Amniotic stem cell (primary cell): ENCODE results near the gene RCBTB2.

Source experiments
- DNase-seq: peaks from one replicate; lab custom pipeline; 2025; lab: John Stamatoyannopoulos, UW

RCBTB2 gene

DNA sequence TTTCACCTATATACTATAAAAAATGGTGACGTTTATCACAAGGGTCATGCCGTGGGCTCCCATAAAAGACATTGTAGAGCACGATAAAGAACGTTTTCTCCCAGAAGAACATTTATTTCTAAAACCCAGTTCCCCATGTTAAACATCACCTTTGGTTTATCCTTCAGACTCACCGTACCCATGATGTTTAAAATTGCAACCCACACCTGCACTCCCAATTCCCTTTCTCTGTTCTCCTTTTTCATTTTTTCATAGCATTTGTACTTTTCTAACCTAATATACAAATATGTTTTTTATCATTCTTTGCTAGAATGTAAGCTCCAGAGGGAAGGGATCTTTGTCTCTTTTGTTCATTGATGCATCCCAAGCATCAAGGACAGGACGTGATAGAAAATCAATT lies 2.0 kb downstream of the RCBTB2 start:
- DNase-seq, result no peak

DNA sequence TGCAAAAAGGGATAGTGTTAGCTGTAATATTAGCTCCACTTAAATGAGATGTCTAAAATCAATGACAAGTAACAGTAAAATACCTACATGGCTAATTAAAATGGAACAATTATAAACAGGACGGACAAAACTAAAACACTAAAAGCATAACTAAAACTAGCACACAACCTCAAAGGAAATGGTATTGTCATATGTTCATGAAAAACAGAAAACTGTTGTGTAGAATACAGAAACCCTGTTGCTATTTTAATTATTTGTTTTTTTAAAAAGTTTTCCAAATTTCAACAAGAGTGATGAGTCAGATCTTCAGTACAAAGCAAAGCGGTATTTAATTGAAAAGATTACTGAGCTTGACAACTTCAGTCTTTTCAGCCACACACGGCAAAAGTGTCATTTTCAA lies 4.2 kb downstream of the RCBTB2 start:
- DNase-seq, result no peak

DNA sequence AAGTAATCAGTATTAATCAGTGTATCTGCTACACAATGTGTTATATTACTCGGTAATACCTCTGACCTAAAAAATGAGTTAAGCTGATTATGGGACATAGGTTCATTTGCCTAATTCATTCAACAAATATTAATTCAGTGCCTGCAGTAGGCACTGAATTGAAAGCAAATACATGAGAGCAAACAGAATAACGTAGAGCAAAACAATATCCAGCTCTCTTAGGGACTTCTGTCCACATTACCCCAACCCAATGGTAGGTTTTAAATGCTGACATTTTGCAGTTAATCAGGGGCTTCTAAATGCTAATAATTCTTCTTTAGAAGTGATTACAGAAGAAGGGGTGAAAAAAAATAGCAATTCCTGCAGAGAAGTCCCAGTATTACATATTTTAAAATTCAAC lies 4.9 kb downstream of the RCBTB2 start:
- no peak for DNase-seq

DNA sequence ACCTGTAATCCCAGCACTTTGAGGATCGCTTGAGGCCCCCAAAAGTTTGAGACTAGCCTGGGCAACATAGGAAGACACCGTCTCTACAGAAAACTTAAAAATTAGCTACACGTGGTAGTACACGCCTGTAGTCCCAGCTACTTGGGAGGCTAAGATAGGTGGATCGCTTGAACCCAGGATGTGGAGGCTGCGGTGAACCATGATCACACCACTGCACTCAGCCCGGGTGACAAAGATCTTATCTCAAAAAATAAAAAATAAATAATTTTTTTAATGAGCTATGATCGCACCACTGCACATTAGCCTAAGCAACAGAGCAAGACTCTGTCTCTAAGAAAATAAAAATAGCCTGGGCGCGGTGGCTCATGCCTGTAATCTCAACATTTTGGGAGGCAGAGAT lies 6.6 kb downstream of the RCBTB2 start:
- no peak for DNase-seq

DNA sequence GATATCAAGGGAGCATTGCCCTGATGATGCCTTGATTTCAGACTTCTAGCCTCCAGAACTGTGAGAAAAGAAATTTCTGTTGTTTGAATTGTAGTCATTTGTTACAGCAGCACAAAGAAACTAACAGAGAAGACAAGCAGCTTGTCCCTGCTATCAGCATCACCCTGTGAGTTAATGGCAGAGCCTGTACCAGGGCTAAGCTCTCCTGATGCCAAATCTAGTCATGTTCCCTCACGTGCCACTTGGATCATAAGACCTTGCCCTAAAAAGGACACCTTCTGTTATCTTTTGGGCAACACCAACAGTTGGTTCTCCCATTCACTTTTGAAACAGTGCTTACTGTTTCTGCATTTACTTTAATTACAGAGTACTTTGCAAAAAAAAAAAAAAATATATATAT lies 14.8 kb downstream of the RCBTB2 start:
- DNase-seq, result no peak

DNA sequence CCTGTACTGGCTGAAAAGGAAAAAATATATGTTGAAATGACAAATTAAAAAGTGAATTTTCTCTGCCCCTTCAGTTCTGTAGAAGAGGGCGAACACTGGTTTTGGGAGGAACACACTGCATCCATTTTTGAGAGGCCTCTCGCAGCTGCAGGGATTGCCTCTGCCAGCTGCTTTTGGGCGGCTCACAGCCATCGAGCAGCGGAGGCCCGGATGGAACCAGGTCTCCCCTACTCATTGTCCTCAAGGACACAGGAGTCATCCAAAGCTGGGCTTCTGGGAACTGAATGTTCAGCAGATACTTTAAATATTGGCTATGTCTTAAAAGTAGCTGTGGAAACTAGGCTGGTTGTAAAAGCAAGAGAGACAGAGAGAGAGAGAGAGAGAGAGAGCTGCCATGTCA lies 17.1 kb downstream of the RCBTB2 start:
- no peak for DNase-seq

DNA sequence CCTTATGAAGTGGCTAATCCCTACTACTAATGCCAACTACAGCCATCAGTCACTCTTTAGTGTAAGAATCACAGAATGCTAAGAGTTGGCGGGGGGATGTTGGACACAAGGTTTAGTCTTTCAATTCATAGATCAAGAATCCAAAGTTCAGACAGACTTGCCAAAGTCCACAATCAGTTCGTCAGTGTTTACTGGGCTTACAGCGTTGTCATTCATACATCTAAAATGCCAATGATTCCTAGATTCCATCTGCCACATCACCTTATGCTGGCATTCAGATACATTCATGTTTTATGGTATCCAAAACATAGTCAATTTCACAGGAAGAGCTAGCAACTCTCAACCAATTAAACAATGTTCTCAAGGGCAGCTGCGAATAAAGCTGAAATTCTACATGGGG lies 18.1 kb downstream of the RCBTB2 start:
- no peak for DNase-seq

DNA sequence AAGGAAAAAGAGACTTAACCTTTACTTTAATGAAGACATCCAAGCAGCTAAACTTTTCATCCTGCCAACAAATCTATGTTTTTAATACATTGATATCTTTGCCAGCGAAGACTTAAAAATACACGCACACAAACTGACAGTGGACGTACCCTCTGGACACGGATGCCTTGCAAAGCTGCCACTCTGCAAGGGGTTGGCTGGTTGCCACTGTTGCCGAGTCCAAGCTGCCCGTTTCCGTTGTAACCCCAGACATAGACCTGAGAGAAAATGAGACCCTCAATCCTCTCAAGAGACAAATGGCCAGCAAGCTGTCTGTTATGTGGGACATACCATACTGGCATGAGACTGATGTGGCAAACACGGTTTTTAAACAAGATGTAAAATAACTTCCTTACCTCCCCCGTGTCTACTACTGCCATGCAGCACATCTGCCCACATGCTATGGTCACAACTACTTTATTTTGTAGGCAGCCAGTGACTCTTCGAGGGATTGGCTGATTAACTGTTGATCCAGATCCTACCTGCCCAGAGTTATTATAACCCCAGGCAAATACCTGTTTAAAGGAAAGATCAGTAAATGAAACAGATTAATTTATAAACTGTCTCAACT lies 21.2 kb downstream of the RCBTB2 start:
- no peak for DNase-seq

DNA sequence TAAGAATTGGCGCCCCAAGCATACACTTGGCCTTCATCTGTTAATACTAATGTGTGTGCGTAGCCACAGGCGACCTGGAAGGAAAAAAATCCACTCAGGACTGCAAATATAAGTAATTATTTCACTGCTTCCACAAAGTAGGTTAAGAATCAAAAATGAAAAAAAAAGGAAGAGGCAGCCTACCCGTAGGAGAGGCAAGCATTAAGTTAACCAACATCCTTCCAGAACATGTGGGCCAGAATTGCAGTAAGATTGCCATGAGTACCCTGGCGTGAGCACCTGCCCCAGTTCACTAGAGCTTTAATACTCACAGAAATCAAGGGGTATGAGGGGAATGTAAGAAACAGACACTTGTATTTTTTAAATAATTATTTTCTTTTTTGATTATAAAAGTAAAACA lies 22.2 kb downstream of the RCBTB2 start:
- no peak for DNase-seq

DNA sequence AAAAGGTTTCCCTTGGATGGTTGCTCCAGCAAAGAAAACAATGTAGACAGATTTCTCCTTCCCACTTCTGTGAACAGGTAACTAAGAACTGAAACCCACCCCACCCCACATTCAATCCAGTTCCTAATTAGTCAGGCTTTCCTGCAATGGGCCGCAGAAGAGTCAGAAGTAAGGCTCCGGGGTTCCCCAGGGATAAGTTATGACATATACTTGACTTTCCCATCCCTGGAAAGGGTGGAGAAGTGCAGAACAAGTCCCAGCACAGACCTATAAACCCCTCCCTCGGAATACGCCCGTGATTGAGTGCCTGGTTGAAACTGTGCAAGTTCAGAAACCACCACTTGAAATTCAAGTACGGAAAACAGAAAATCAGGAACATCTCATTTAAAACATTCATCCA lies 24.9 kb downstream of the RCBTB2 start:
- no peak for DNase-seq

DNA sequence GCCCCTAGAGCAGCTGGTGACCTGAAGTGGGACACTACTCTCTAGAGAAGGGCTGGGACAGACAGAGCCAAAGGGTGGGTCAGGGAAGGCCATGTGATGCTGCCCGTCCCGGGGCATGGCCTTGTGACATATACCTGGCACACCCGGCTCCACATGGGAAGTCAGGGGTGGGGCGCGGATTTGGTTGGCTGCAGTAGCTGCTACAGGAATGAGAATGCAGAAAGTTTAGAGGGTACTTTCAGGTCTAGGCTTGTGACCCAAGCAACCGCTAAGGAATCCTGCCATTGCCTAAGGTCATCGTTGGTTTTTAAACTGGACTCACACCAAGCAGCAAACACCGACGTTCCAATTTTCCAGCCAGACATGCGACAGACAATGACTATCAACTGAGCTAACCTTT lies 25.9 kb downstream of the RCBTB2 start:
- DNase-seq, result no peak

DNA sequence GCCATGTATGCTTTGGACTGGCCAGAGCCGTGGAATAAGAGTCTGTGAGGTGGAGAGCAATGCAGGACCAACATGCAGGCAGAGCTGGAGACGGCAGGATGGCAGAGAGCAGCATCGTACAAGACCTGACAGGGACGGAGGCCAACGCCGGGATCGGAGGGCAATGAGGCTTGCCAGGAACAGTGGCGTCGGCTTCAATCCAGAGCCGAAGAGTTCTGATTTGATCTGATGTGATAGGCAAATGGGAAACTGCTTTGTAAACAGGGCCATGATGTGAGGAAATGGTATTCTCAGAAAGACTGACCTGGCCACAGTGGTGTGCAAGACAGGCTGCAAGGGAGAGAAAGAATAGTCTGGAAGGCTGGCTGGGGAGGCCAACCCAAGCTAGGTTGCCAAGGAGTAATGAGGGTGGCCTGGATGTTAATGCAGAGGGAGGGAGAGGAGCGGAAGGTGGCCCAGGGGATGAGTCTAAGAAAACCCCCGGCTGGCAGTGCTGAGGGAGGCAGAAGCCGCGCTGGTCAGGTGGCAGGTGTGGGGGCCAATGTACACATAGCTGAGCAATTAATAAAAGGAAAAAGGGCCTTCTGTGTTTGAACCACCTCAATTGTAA lies 26.7 kb downstream of the RCBTB2 start:
- DNase-seq, result no peak

DNA sequence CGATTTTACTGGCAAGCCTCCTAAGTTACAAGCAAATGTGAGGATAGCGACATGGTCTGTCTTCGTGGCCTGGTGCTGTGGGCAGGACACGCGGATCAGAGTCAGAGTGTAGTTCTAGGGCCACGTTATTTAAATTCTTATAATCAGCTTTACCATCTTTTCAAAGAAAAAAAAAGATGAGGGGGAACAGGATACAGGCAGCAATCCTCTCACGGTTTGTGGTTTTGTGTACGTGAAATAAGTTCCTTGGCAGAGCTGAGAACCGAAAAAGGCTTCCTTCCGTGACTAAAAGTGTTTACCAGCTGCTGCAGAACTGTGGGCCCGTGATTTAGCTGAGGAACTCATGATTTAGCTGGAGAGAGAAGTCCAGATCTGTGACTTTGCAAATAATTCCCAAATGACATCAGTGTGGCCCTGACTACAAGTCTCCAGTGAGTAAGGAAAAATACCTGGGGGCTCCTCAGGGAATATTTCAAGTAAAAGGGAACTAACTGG lies 27.2 kb downstream of the RCBTB2 start:
- peak; percentile 79 for DNase-seq

DNA sequence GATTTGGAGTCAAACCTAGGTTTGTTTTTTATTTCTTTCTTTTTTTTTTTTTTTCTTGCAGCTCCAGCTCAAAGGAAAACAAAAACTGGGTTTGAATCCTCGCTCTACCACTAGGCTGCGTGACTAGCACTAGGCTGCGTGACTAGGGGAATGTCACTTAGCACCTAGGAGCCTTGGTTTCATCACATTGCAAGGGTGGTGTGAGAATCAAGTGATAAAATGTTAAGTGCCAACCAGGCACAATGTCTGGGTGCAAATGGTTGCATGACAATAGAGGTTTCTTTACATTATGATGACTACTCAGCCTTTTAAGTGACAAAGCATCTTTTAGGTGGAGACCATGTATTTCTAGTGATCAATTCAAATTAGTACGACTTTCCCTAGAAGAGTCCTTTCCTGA lies 27.9 kb downstream of the RCBTB2 start:
- no peak for DNase-seq

DNA sequence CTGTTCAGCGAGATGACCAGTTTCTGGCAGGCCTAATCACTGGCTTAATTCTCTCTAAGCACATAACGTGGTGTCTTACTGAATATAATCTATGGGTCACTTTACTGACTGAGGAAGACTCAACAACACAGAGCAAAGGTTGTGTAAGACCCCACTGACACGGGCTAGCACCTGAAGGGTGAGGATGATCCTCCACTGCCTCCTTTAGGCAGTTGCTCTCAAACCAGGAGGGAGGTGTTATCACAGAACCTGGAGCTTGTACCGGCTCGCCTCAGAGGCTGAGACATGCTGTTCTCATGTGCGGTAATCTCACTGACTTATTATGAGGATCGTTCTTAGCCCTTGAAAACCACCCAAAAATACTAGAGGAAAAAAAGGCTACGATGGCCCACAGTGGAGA lies 28.3 kb downstream of the RCBTB2 start:
- no peak for DNase-seq

DNA sequence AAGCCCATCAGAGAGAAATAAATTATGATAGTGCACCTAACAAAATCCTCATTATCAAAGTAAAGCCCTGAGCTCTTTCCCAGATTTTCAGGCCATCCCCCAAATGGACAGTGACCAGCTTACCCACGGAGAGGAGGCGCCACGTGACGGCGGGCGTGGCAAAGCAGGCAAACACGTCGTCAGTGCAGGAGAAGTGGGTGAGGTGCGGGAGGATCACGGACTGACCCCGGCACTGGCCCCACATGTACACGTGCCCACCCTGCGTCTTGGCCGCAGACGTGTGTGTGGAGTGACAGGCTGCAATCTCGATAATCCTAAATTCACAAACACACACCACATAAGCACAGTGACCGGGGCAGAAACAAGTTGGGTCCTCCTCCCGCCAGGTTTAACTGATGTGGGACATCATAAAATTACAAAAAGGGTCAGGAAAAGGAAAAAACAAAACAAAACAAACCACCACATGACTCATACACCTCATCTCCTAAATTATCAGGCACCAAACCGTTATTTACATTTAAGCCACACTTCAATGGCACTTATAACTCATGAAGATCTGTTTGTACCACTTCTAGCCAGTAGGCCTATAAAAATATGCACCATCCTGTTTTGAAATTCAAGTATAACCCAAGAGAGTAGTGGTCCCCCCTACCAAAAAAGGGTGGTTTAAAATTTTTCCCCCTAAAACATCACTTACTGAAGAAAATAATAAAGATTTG lies 30.1 kb downstream of the RCBTB2 start:
- no peak for DNase-seq

DNA sequence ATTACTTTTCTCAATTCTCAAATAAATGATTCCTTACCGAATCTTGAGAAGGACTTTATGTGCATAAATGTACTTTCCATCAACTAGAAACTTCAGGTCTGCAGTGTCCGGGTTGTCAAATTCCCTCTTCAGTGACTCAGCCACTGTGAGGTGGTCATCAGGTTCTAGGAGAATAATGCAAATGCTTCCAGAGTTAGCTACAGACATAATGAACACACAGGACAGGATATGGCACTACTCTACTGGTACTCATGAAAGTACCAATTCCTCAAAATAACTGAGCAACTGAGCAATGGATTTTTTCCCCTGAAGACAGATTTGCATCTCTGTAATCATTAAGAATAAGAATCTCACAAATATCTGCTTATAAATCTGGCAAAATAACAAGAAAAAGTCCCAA lies 31.2 kb downstream of the RCBTB2 start:
- DNase-seq, result no peak

DNA sequence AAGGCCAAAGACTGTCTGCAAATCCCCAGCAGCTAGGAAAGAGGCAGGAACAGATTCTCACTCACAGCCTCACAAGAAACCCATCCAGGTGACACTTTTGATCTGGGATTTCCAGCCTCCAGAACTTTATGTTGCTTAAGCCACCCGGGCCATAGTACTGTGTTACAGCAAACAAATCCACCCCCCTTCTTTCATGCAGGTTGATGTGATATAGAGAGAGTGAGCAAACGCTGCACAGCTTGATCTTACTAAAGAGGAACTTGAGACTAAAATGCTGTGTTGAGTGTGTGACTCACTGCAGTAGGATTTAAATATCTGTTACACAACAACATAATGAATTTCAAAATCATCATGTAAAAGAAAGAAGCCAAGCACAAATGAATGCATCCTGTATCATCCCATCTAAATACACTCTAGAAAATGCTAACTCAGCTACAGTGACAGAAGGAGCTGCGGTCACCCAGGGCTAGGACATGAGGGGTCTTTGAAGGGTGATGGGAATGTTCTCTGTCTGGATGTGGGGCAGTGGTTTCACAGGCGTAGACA lies 32.2 kb downstream of the RCBTB2 start:
- peak; percentile 58 for DNase-seq

DNA sequence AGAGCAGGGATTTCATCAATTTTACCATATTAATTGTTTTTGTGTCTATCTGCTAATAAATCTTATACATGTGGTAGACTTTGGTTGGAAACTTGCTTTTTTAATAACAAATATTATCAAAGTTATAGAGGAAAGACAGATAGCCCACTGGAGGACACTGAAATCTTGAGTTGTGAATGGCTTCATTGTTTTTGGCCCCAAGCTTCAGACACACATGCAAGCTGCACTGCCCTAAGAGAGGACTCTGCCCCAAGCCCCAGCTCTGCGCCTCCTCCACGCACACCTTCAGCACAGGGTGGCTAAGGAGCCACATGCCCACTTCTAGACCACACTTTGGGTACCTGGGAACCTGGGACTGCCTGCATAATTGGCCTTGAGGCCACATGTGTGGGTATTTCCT lies 35.2 kb downstream of the RCBTB2 start:
- no peak for DNase-seq

DNA sequence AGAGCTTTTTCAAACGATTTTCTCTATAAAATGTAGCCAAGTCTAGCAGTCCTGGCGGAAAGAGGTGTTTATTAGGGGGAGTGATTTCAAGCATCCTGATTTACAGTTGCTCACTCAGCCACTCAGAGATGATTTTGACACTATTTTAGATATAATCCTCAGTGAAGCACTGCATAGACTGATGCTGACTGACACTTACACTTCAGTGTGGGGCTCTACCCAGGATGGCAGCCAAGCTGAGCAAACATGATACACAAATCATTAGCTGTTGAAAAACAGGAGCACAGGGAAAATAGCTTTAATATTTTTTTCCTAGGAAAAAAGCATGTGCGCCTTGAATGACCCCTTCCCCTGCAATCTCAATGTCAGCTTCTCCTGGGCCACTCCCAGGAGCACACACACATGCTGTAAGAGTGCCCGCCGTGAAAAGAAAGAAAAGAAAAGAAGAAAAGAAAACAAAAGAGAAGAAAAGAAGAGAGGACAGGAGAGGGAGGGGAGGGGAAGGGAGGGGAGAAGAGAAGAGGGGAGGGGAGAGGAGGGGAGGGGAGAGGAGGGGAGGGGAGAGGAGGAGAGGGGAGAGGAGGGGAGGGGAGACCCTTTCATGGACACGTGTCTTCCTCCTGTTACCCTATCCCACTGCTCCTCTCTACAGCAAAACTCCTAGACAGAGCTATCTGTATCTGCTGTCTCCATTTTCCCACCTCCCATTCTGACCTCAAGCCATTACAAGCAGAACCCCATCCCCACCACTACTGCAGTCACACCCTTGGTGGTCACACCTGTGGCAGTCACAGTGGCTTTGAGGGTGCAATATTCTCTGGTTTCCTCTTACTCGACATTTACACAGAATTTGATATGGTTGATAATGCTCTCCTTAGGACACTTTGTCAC lies 36.4 kb downstream of the RCBTB2 start:
- no peak for DNase-seq

DNA sequence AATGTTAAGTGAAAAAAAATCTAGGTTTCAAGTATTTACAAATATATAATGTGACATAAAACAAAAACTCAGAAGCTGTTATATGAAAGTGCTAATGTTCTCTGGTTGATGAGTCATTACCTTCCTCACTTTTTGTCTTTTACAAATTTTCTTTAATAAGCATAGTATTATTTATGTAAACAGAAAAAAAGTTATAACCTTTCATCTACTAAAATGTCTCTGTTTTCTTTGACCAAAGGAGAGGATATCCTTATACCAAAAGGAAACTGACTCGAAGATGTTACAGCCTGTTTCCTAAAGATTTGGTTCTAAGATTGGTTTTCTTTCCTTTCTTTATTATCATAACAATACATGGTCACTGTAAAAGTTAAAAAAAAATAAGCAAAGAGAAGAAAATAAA lies 38.0 kb downstream of the RCBTB2 start:
- DNase-seq, result no peak

DNA sequence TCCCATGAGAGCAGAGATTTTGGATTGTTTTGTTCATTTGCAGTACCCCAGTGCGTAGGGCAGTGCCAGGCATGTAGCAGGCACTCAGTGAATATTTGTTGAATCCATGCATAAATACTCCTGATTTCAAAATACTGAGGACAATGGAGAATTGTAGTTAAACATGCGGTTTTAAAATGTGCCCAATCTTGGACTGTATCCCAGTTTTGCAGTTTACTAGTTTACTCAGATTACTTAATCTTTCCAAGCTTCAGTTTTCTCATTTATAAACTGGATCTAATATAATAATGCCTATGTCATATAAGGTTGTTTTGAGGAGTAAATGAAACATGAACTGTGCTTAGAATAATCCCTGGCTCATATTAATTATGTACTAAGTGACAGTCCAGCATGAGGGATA lies 39.0 kb downstream of the RCBTB2 start:
- DNase-seq, result no peak
